Measurements from ENCODE around the gene SLC1A4.
A peak's percentile ranks its signal among the peaks of the same experiment; 100 is the strongest.

Gene SLC1A4

DNA sequence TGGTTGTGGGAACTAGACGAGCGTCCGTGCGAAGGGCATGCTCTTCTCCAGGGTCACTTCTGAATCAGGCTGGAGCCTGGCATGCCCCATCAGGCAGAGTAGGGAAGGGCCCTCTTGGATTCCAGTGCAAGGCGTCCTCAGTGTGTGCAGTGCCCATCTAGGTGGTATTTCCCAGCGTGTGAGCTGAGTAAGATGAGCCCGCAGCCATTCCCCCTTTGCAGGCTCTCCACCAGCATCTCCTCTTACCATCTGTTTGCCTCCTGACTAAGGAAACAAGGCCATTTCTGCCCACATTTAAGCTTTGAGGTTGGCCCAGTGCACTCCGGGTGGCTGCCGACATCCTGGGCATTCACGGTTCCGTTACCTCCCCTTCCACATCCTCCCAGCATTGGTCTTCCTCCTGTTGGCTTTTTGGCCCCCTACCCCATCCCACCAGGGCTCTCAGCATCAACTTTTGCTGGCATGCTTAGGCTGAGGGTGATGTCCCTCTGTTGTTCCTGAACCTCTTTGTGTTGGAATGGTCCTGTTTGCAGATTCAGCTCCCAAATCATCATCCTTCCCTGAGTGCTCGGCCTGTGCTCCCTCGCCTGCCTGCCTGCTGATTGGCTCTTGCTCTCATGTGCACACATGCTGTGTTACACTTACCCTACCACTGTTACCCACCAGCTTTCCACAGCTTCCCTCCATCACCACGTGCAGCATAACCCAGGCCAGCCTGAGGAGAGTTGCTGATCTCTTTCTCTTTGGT lies 78.8 kb downstream of the SLC1A4 start:
- TF ChIP-seq, protein P1, sequence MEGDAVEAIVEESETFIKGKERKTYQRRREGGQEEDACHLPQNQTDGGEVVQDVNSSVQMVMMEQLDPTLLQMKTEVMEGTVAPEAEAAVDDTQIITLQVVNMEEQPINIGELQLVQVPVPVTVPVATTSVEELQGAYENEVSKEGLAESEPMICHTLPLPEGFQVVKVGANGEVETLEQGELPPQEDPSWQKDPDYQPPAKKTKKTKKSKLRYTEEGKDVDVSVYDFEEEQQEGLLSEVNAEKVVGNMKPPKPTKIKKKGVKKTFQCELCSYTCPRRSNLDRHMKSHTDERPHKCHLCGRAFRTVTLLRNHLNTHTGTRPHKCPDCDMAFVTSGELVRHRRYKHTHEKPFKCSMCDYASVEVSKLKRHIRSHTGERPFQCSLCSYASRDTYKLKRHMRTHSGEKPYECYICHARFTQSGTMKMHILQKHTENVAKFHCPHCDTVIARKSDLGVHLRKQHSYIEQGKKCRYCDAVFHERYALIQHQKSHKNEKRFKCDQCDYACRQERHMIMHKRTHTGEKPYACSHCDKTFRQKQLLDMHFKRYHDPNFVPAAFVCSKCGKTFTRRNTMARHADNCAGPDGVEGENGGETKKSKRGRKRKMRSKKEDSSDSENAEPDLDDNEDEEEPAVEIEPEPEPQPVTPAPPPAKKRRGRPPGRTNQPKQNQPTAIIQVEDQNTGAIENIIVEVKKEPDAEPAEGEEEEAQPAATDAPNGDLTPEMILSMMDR (IDR thresholded peaks at IDR 0.05; ENCODE audit: insufficient read depth, low read length, missing control alignments): no peak
- no peak for DNase-seq (ENCODE audit: low read depth, low spot score)
- ChIA-PET CTCF (interaction anchor here (0.6 to 2.3 kb wide), 5 partner anchors 12 to 149 kb away, joined by 3 to 6 read pairs (median 3); partner anchors contain the start of gene CEP68), POLR2A (no interaction called here)
- no peak overlapping the region for H3K4me3 ChIP-seq (ENCODE audit: low read depth, low read length)

GRCh38 chr2:65069439-65069824 lies 80.2 kb downstream of the SLC1A4 start:
- TF ChIP-seq, protein P1 (IDR thresholded peaks at IDR 0.05; ENCODE audit: insufficient read depth, low read length, missing control alignments): no peak
- CTCF ChIA-PET: interaction anchor here (0.9 to 3.2 kb wide), 5 partner anchors 99 to 504 kb away, joined by 3 to 13 read pairs (median 3); no protein-coding TSS in a partner anchor

DNA sequence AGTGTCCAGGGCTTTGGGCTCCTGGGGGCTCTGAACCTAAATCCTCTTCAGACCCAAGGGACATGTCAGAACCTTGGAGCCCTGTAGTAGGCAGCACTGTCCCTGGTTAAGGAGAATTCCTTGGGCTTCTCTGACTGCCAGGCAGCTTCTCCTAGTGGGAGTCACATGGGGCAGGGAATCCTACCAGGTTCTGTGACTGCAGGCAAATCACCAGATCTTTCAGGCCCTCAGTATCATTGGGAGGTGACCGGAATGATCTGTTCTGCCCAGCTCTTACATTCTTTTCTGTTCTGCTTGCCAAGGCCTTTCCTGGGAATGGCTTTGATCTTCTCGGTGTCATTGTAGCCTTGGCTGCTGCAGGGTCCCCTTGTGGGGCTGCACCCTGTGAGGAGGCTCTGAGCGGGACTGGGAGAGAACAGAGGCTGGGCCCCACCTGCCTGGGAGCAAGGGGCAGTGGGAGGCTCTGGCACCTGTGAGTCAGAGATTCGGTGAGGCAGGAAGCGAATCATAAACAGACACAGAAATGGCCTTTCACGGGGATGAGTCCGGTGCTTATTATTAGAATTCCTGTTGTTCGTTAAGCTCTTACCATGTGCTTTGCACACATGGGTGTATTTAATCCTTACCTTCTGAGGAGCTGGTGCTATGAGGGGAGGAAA lies 81.1 kb downstream of the SLC1A4 start:
- TF ChIP-seq, protein P1 (IDR thresholded peaks at IDR 0.05; ENCODE audit: insufficient read depth, low read length, missing control alignments): peak; percentile 24
- H3K4me3 ChIP-seq (ENCODE audit: low read depth, low read length): no peak overlapping the region
- DNase-seq (ENCODE audit: low read depth, low spot score): no peak
- POLR2A ChIA-PET: interaction anchor here (0.8 kb wide), 1 partner anchor 14 kb away, joined by 5 read pairs; the partner anchor contains the start of gene CEP68
- CTCF ChIA-PET: interaction anchor here (0.8 to 3.2 kb wide), 9 partner anchors 9 to 153 kb away, joined by 3 to 13 read pairs (median 3); no protein-coding TSS in a partner anchor

More at GRCh38 chr2:65069439-65069824, 80.2 kb downstream of the SLC1A4 start:
- H3K4me3 ChIP-seq (ENCODE audit: low read depth, low read length): no peak overlapping the region
- POLR2A ChIA-PET: interaction anchor here (0.8 kb wide), 1 partner anchor 13 kb away, joined by 5 read pairs; the partner anchor contains the start of gene CEP68
- DNase-seq (ENCODE audit: low read depth, low spot score): no peak

- POLR2A ChIA-PET: no interaction called here
- TF ChIP-seq, protein P1 (IDR thresholded peaks at IDR 0.05; ENCODE audit: insufficient read depth, low read length, missing control alignments): no peak
- CTCF ChIA-PET: interaction anchor here (0.8 to 3.2 kb wide), 8 partner anchors 8 to 153 kb away, joined by 3 to 13 read pairs (median 4); no protein-coding TSS in a partner anchor
- DNase-seq (ENCODE audit: low read depth, low spot score): no peak
- no peak overlapping the region for H3K4me3 ChIP-seq (ENCODE audit: low read depth, low read length)
Observed at GRCh38 chr2:65070856-65071255, 81.7 kb downstream of the SLC1A4 start.

GRCh38 chr2:65071499-65072180 lies 82.4 kb downstream of the SLC1A4 start:
- CTCF ChIA-PET: interaction anchor here (1.0 to 3.2 kb wide), 8 partner anchors 8 to 154 kb away, joined by 3 to 13 read pairs (median 3); no protein-coding TSS in a partner anchor
- POLR2A ChIA-PET: no interaction called here
- no peak for DNase-seq (ENCODE audit: low read depth, low spot score)

More at GRCh38 chr2:65071499-65072180, 82.4 kb downstream of the SLC1A4 start:
- no peak overlapping the region for H3K4me3 ChIP-seq (ENCODE audit: low read depth, low read length)
- TF ChIP-seq, protein P1 (IDR thresholded peaks at IDR 0.05; ENCODE audit: insufficient read depth, low read length, missing control alignments): peak; percentile 42
